ENCODE measurements around the gene ARHGAP23.

The ARHGAP23 gene

DNA sequence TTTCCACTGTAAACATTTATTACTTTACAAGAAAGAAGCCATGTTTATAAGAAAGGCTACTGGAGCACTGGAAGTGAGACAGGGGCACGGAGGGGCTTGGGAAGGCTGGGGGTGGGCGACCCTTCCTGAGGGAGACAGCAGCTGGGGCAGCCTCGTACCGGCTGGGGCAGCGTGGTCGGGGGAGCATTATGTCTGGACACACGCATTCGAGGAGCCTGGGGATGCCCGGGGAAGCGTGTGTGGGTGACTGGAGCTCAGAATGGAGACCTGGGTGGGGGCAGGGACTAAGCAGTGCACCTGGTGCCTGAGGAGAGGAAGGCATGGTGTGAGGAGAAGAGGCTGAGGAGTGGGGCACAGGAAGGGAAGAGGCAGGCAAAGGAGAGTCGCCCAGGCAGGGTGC is 113.0 kb downstream of the ARHGAP23 start:
- H3K36me3 ChIP-seq (ENCODE audit: insufficient read depth) = no peaks in the 10 kb centered on the region
- no peak overlapping the region for H3K4me3 ChIP-seq (IDR thresholded peaks at IDR 0.05; ENCODE audit: insufficient read depth, low read depth, low read length)
- no peak overlapping the region for H3K27ac ChIP-seq
- H2AFZ ChIP-seq (ENCODE audit: low read depth) = no peak overlapping the region
- peaks cover 65% of the 10 kb centered on the region for H3K27me3 ChIP-seq (ENCODE audit: insufficient read depth, low read depth)
- H3K4me1 ChIP-seq (ENCODE audit: low read depth, poor library complexity, severe bottlenecking) = no peaks in the 10 kb centered on the region
- H3K79me2 ChIP-seq (ENCODE audit: insufficient read depth, low read depth) = no peaks in the 10 kb centered on the region
- no peak overlapping the region for H3K4me2 ChIP-seq
- no peaks in the 10 kb centered on the region for H4K20me1 ChIP-seq (ENCODE audit: insufficient read depth)
- no peak overlapping the region for H3K9ac ChIP-seq
- TF ChIP-seq, protein P1, sequence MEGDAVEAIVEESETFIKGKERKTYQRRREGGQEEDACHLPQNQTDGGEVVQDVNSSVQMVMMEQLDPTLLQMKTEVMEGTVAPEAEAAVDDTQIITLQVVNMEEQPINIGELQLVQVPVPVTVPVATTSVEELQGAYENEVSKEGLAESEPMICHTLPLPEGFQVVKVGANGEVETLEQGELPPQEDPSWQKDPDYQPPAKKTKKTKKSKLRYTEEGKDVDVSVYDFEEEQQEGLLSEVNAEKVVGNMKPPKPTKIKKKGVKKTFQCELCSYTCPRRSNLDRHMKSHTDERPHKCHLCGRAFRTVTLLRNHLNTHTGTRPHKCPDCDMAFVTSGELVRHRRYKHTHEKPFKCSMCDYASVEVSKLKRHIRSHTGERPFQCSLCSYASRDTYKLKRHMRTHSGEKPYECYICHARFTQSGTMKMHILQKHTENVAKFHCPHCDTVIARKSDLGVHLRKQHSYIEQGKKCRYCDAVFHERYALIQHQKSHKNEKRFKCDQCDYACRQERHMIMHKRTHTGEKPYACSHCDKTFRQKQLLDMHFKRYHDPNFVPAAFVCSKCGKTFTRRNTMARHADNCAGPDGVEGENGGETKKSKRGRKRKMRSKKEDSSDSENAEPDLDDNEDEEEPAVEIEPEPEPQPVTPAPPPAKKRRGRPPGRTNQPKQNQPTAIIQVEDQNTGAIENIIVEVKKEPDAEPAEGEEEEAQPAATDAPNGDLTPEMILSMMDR (conservative IDR thresholded peaks at IDR 0.05; ENCODE audit: low read depth, low read length) = no peak

DNA sequence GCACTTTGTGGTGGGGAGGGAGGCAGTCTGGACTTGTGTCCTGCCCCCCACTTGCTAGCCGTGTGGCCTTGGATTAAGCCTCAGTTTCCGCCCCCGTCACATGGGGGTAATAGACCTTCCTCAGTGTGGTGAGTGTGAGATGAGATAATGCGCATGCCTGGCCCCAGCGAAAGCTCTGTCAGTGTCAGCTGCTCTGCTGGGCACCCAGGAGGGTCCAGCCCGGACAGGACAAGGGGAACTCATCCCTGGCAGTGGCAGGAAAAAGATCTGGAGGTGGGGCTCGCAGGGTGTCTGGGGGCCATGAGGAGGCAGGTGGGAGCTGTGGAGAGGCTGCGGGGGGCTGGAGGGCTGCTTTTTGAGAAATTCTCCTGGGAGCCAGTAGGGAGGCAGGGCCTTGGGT is 114.0 kb downstream of the ARHGAP23 start:
- Histone ChIP-seq H3K9ac (no peak overlapping the region), H4K20me1 (ENCODE audit: insufficient read depth) (no peaks in the 10 kb centered on the region), H3K36me3 (ENCODE audit: insufficient read depth) (no peaks in the 10 kb centered on the region), H3K27ac (no peak overlapping the region), H3K4me2 (no peak overlapping the region), H3K4me1 (ENCODE audit: low read depth, poor library complexity, severe bottlenecking) (no peaks in the 10 kb centered on the region), H3K79me2 (ENCODE audit: insufficient read depth, low read depth) (no peaks in the 10 kb centered on the region), H2AFZ (ENCODE audit: low read depth) (no peak overlapping the region), H3K4me3 (IDR thresholded peaks at IDR 0.05; ENCODE audit: insufficient read depth, low read depth, low read length) (no peak overlapping the region), H3K27me3 (ENCODE audit: insufficient read depth, low read depth) (peaks cover 67% of the 10 kb centered on the region)
- TF ChIP-seq, protein P1 (conservative IDR thresholded peaks at IDR 0.05; ENCODE audit: low read depth, low read length) = no peak

DNA sequence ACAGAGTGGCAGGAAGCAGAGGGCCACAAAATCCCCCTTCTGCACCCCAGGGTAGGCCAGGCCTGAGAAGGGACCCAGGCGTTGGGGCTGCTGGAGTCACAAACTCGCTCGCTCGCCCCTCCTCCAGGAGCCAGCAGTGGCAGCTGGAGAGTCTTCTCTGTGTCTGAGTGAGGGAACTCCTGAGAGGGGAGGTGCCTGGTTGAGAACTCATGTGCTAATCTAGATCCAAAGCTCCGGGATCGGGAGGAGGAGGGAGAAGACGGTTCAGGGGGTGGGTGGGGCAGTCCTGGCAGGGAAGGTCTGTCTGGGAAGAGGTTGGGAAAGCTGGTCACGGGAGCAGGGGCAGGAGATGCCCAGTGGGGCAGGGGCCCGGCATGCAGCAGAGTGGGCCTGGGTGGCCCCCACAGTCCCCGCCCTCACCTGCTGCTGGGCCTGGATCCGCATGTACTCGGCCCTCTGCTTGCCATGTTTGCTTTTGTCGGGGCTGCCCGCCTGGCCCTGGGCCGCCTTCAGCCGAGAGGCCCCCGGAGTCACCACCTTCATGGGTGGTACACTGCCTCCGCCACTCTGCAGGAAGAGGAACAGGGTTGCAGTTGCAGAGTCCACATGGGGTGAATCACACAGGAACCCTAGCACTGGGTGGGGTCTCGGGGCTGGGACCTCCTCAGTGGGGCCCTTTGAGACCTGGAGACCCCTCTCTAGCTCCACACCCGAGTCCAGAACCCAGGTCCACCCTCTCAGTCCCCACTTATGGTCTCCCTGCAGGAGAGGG is 115.3 kb downstream of the ARHGAP23 start:
- Histone ChIP-seq H3K4me3 (IDR thresholded peaks at IDR 0.05; ENCODE audit: insufficient read depth, low read depth, low read length) (no peak overlapping the region), H3K27me3 (ENCODE audit: insufficient read depth, low read depth) (peaks cover 73% of the 10 kb centered on the region), H3K4me2 (no peak overlapping the region), H2AFZ (ENCODE audit: low read depth) (no peak overlapping the region), H3K27ac (no peak overlapping the region), H3K79me2 (ENCODE audit: insufficient read depth, low read depth) (no peaks in the 10 kb centered on the region), H3K9ac (no peak overlapping the region), H3K36me3 (ENCODE audit: insufficient read depth) (no peaks in the 10 kb centered on the region), H3K4me1 (ENCODE audit: low read depth, poor library complexity, severe bottlenecking) (no peaks in the 10 kb centered on the region), H4K20me1 (ENCODE audit: insufficient read depth) (no peaks in the 10 kb centered on the region)
- TF ChIP-seq, protein P1 (conservative IDR thresholded peaks at IDR 0.05; ENCODE audit: low read depth, low read length) = no peak

DNA sequence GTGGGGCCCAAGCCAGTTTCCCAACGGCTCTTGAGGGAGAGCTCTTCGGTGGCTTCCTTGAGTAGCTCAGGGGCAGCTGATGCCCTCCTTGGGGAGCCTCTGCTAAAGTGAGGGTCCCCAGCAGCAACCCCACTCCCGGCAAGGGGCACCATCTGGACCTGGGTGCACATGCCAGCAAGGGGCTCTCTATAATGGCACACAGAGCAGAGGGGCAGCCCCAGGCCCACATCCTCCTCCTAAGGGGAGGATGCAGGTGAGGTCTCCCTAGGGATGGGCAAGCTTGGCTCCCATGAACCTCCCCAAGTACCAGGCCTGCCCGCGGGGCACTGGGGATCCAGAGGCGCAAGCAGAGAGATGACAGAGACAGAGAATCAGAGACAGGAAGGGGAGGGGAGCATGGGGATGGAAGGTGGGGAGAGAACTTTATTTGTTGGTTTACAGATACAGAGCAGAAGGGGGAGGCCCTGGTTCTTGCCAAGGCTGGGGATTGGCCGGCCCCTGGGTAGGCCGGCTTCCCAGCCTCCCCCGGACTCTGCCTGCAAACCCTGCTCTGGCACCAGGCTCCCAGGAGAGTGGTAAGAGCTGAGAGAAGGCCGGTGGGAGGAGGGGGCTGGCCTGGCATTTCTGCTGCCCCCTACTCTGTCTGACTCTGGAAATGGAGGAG is 116.0 kb downstream of the ARHGAP23 start:
- Histone ChIP-seq H3K9ac (no peak overlapping the region), H3K27me3 (ENCODE audit: insufficient read depth, low read depth) (peaks cover 75% of the 10 kb centered on the region), H3K79me2 (ENCODE audit: insufficient read depth, low read depth) (no peaks in the 10 kb centered on the region), H4K20me1 (ENCODE audit: insufficient read depth) (no peaks in the 10 kb centered on the region), H3K36me3 (ENCODE audit: insufficient read depth) (no peaks in the 10 kb centered on the region), H3K4me2 (no peak overlapping the region), H3K27ac (no peak overlapping the region), H3K4me1 (ENCODE audit: low read depth, poor library complexity, severe bottlenecking) (no peaks in the 10 kb centered on the region), H2AFZ (ENCODE audit: low read depth) (no peak overlapping the region), H3K4me3 (IDR thresholded peaks at IDR 0.05; ENCODE audit: insufficient read depth, low read depth, low read length) (no peak overlapping the region)
- TF ChIP-seq, protein P1 (conservative IDR thresholded peaks at IDR 0.05; ENCODE audit: low read depth, low read length) = no peak
